Osteoblast (primary cell): ENCODE results near the gene ZNF367. TPM values are rescaled to one million over a fixed set of nuclear protein-coding genes. Genes with fewer than 3 reads are reported as not detected.

Source experiments
- DNase-seq: peaks from one replicate; pipeline ENCODE4 v3.0.0; 2011; ENCODE audit warnings: low spot score, mixed read lengths; ENCODE audit not compliant: insufficient read length; ENCODE audit errors: missing footprints
- H2AFZ ChIP-seq: 2 replicates; pipeline ENCODE4 v1.6.0; 2011; ENCODE audit warnings: mild to moderate bottlenecking, low read length
- H3K27ac ChIP-seq: 2 replicates; pipeline ENCODE4 v1.5.1; 2011; ENCODE audit warnings: mild to moderate bottlenecking, low read depth, low read length, moderate library complexity
- H3K27me3 ChIP-seq: 2 replicates; pipeline ENCODE4 v1.6.0; 2012; ENCODE audit warnings: mild to moderate bottlenecking, control low read depth, inconsistent platforms, low read length, moderate library complexity; ENCODE audit not compliant: insufficient read depth
- H3K36me3 ChIP-seq: 2 replicates; pipeline ENCODE4 v1.5.1; 2011; ENCODE audit warnings: mild to moderate bottlenecking, low read length, control low read depth, moderate library complexity; ENCODE audit not compliant: insufficient read depth
- H3K4me1 ChIP-seq: 2 replicates; pipeline ENCODE4 v1.5.1; 2011; ENCODE audit warnings: mild to moderate bottlenecking, low read length, control low read depth, moderate library complexity; ENCODE audit not compliant: insufficient read depth
- H3K4me2 ChIP-seq: 2 replicates; pipeline ENCODE4 v1.6.0; 2011; ENCODE audit warnings: mild to moderate bottlenecking, low read length; ENCODE audit not compliant: insufficient read depth
- H3K4me3 ChIP-seq: fragments of 200-600 bp; sonication (generic); 3 replicates; pipeline ENCODE4 v1.5.1; 2012; ENCODE audit warnings: mild to moderate bottlenecking, low read length, inconsistent platforms; ENCODE audit not compliant: insufficient read depth
- H3K79me2 ChIP-seq: 2 replicates; pipeline ENCODE4 v1.6.0; 2012; ENCODE audit warnings: mild to moderate bottlenecking, low read length, control low read depth, inconsistent platforms; ENCODE audit not compliant: insufficient read depth
- H3K9me3 ChIP-seq: 2 replicates; pipeline ENCODE4 v1.5.1; 2011; ENCODE audit warnings: low read depth, low read length, control low read depth
- H4K20me1 ChIP-seq: 2 replicates; pipeline ENCODE4 v1.6.0; 2012; ENCODE audit warnings: mild to moderate bottlenecking, low read length, control low read depth; ENCODE audit not compliant: insufficient read depth
- CTCF ChIP-seq: IDR thresholded peaks from 2 replicates; pipeline ENCODE4 v1.5.1; 2011; ENCODE audit warnings: mild to moderate bottlenecking, low read depth, low read length, moderate library complexity; ENCODE audit errors: extremely low read depth
- total RNA-seq: library from RNA; depleted of rRNA; stranded (reverse); fragments of >200 nt; gene quantifications from 2 replicates; pipeline ENCODE4 v1.2.3, GENCODE V29; 2012

Gene ZNF367
- total RNA-seq, 1 donor, result 1.4 TPM

GRCh38 chr9:96449845-96450612 lies 31.9 kb upstream of the ZNF367 start, which contains the start of gene HABP4:
Gene HABP4 (plus strand): TSS chr9:96450169. CDS start chr9:96450280, 111 bp downstream.
- Histone ChIP-seq H3K4me2 (peak within 1 kb of the TSS; percentile 97), H3K4me3 (peak within 1 kb of the TSS; percentile 81), H4K20me1 (peaks cover 4% of the 10 kb centered on the region), H3K4me1 (peaks cover 32% of the 10 kb centered on the region), H3K27me3 (no peaks in the 10 kb centered on the region), H2AFZ (peak within 1 kb of the TSS; percentile 97), H3K79me2 (peaks cover 43% of the 10 kb centered on the region), H3K9me3 (no peaks in the 10 kb centered on the region), H3K27ac (peak within 1 kb of the TSS; percentile 54), H3K36me3 (no peaks in the 10 kb centered on the region)
- DNase-seq, result peak; percentile 99
- no peak for TF ChIP-seq CTCF

- no peaks in the 10 kb centered on the region for H3K9me3 ChIP-seq
- no peaks in the 10 kb centered on the region for H3K36me3 ChIP-seq
- H3K4me3 ChIP-seq, result peak overlapping the region; percentile 81
- no peak for TF ChIP-seq CTCF
- DNase-seq, result no peak
- H3K4me2 ChIP-seq, result peak overlapping the region; percentile 91
- H3K79me2 ChIP-seq, result peaks cover 37% of the 10 kb centered on the region
- no peak overlapping the region for H3K27ac ChIP-seq
- H3K27me3 ChIP-seq, result no peaks in the 10 kb centered on the region
- peaks cover 4% of the 10 kb centered on the region for H4K20me1 ChIP-seq
- H3K4me1 ChIP-seq, result peaks cover 32% of the 10 kb centered on the region
- peak overlapping the region; percentile 97 for H2AFZ ChIP-seq
Observed at GRCh38 chr9:96449523-96449844, 31.3 kb upstream of the ZNF367 start.

- no peak overlapping the region for H2AFZ ChIP-seq
- H3K27ac ChIP-seq, result no peak overlapping the region
- H4K20me1 ChIP-seq, result peaks cover 4% of the 10 kb centered on the region
- no peaks in the 10 kb centered on the region for H3K9me3 ChIP-seq
- H3K36me3 ChIP-seq, result no peaks in the 10 kb centered on the region
- H3K4me2 ChIP-seq, result no peak overlapping the region
- H3K4me1 ChIP-seq, result peaks cover 28% of the 10 kb centered on the region
- no peak overlapping the region for H3K4me3 ChIP-seq
- peaks cover 29% of the 10 kb centered on the region for H3K79me2 ChIP-seq
- DNase-seq, result peak; percentile 80
- no peak for TF ChIP-seq CTCF
- H3K27me3 ChIP-seq, result no peaks in the 10 kb centered on the region
Observed at GRCh38 chr9:96448546-96449170, 30.5 kb upstream of the ZNF367 start.

GRCh38 chr9:96447406-96447805 lies 29.2 kb upstream of the ZNF367 start:
- no peak overlapping the region for H3K27ac ChIP-seq
- DNase-seq, result peak; percentile 71
- H3K79me2 ChIP-seq, result peaks cover 20% of the 10 kb centered on the region
- H4K20me1 ChIP-seq, result peaks cover 2% of the 10 kb centered on the region
- no peak overlapping the region for H3K4me2 ChIP-seq
- H2AFZ ChIP-seq, result peak overlapping the region; percentile 16
- H3K27me3 ChIP-seq, result no peaks in the 10 kb centered on the region
- no peaks in the 10 kb centered on the region for H3K36me3 ChIP-seq
- no peaks in the 10 kb centered on the region for H3K9me3 ChIP-seq
- no peak for TF ChIP-seq CTCF
- H3K4me1 ChIP-seq, result peaks cover 21% of the 10 kb centered on the region
- no peak overlapping the region for H3K4me3 ChIP-seq
